Spleen (tissue), 11 donors: Measurements from ENCODE around the gene PMF1. TPM values are rescaled to one million over a fixed set of nuclear protein-coding genes. Genes with fewer than 3 reads are reported as not detected.

ENCODE experiments used
- DNase-seq: peaks from one replicate; pipeline ENCODE4 v3.0.0-alpha.2; 2020
- H3K27ac ChIP-seq, 8 donors: fragments of 200-600 bp; sonication (generic) in 7 of 8; 1 replicate in 4 of 8; 2 replicates in 4 of 8; pipeline versions ENCODE4 v1.5.0 to v1.8.0; 2016 to 2021; ENCODE audit warnings: inconsistent platforms in 4 of 8, mild to moderate bottlenecking in 4 of 8, moderate library complexity in 1 of 8
- H3K27me3 ChIP-seq, 7 donors: fragments of 200-600 bp; sonication (generic) in 6 of 7; replicated peaks in 1 of 7; 1 replicate in 4 of 7; 2 replicates in 3 of 7; pipeline versions ENCODE4 v1.5.0 to v1.8.0; 2016 to 2021; ENCODE audit warnings: inconsistent platforms in 3 of 7, mild to moderate bottlenecking in 1 of 7
- H3K36me3 ChIP-seq, 6 donors: fragments of 200-600 bp; sonication (generic) in 5 of 6; 1 replicate in 4 of 6; 2 replicates in 2 of 6; pipeline versions ENCODE4 v1.5.0 to v1.8.0; 2016 to 2021; ENCODE audit warnings: inconsistent platforms in 2 of 6
- H3K4me1 ChIP-seq, 6 donors: fragments of 200-600 bp; sonication (generic) in 5 of 6; 1 replicate in 3 of 6; 2 replicates in 3 of 6; pipeline versions ENCODE4 v1.5.0 to v1.8.0; 2016 to 2021; ENCODE audit warnings: inconsistent platforms in 3 of 6
- H3K4me3 ChIP-seq, 8 donors: fragments of 200-600 bp; sonication (generic) in 7 of 8; 1 replicate in 4 of 8; 2 replicates in 4 of 8; pipeline versions ENCODE4 v1.5.0 to v1.8.0; 2016 to 2021; ENCODE audit warnings: inconsistent platforms in 4 of 8, mild to moderate bottlenecking in 4 of 8, moderate library complexity in 2 of 8
- H3K9me3 ChIP-seq, 8 donors: fragments of 200-600 bp; sonication (generic) in 7 of 8; 1 replicate in 4 of 8; 2 replicates in 4 of 8; pipeline versions ENCODE4 v1.5.0 to v1.8.0; 2016 to 2021; ENCODE audit warnings: inconsistent platforms in 4 of 8
- CTCF ChIP-seq, 11 experiments: fragments of 200-600 bp in 7 of 11; fragments of 450-650 bp in 4 of 11; sonication (generic) in 4 of 11; IDR thresholded peaks in 8 of 11; conservative IDR thresholded peaks in 3 of 11; 1 replicate in 7 of 11; 2 replicates in 4 of 11; pipeline versions ENCODE4 v1.4.0 to v1.8.0; 2016 to 2021; ENCODE audit warnings: antibody characterized with exemption in 11 of 11, inconsistent platforms in 4 of 11, mild to moderate bottlenecking in 1 of 11
- POLR2A ChIP-seq, 3 donors: fragments of 450-650 bp; IDR thresholded peaks; one replicate each; pipeline ENCODE4 v1.5.1; 2017; ENCODE audit warnings: antibody characterized with exemption in 3 of 3, mild to moderate bottlenecking in 1 of 3
- POLR2AphosphoS5 ChIP-seq, 3 donors: sonication (generic); formaldehyde crosslinking; IDR thresholded peaks; one replicate each; pipeline ENCODE4 v1.5.1; 2017; ENCODE audit warnings: antibody characterized with exemption in 3 of 3
- WGBS, 5 donors: extraction: QIAGEN DNeasy Blood & Tissue Kit in 3 of 5; methylation state at CpG; one replicate each; pipeline versions ENCODE4 v1.1.5 to v1.1.7; 2013 to 2018; 5-methylcytosine and 5-hydroxymethylcytosine counted together
- intact Hi-C: fragments of 100-400 bp; cut with DNase I; formaldehyde crosslinking; loops from one replicate; pipeline ENCODE4 v1.15.0; 2023; ENCODE audit warnings: low total_unique reads
- polyA plus RNA-seq, 3 donors: library from polyadenylated mRNA; stranded (reverse); fragments of 200-250 nt; gene quantifications; one replicate each; pipeline ENCODE4 v1.2.1, GENCODE V29; 2013
- total RNA-seq, 7 donors: library from RNA; depleted of rRNA in 3 of 7; stranded (reverse); fragments of >200 nt in 3 of 7; fragmentation: NEBNext Ultra II Directional in 4 of 7; extraction: Animal tissue kit (Norgen Biotek cat#: 25700) in 4 of 7; gene quantifications; one replicate each; pipeline versions ENCODE4 v1.1.0 to v1.2.1, GENCODE V29; 2016 to 2021
- donor health status: healthy with polysubstance abuse.
- donor health status: DM: no; HTN: no; CAD: no; lungs with moderate emphysema.
- donor health status: DM: no; HTN: no; CAD: no.
- donor health status: Bipolar disorder and iron deficiency.
- donor health status: healthy.
- donor health status: DM: no; HTN: no; CAD: no.
- donor health status: DM: yes; HTN: yes; CAD: no.

PMF1 gene
- total and polyA plus RNA-seq, 10 donors = 43.8 to 97.6 (median 60.4) TPM

GRCh38 chr1:156270314-156270713 is 57.5 kb downstream of the PMF1 start:
- no peak overlapping the region for H3K27ac ChIP-seq
- no peaks in the 10 kb centered on the region for H3K4me1 ChIP-seq
- no peak for TF ChIP-seq POLR2A (IDR thresholded peaks at IDR 0.05)
- TF ChIP-seq CTCF (IDR thresholded peaks at IDR 0.05 in 8 of 11, conservative IDR thresholded peaks at IDR 0.05 in 3 of 11) = no peak
- TF ChIP-seq POLR2AphosphoS5 (IDR thresholded peaks at IDR 0.05) = no peak
- H3K36me3 ChIP-seq = peaks cover 2 to 100% (median 99%) of the 10 kb centered on the region in 6 donors
- no peaks in the 10 kb centered on the region for H3K9me3 ChIP-seq
- WGBS, 5 donors = 94 to 100% (median 97%) methylated on average over 3 of the region's 3 CpGs
- DNase-seq = no peak
- H3K4me3 ChIP-seq = no peak overlapping the region
- intact Hi-C loops = no loop called here
- no peaks in the 10 kb centered on the region for H3K27me3 ChIP-seq

GRCh38 chr1:156276532-156276931 is 63.7 kb downstream of the PMF1 start:
- intact Hi-C loops = no loop called here
- H3K4me1 ChIP-seq = peaks cover 6 to 46% (median 19%) of the 10 kb centered on the region in 6 donors
- DNase-seq = no peak
- peak overlapping the region in 6 of 8 donors; percentile 15 to 87 (median 70) for H3K27ac ChIP-seq
- TF ChIP-seq POLR2AphosphoS5 (IDR thresholded peaks at IDR 0.05) (no peak), POLR2A (IDR thresholded peaks at IDR 0.05) (no peak), CTCF (IDR thresholded peaks at IDR 0.05 in 8 of 11, conservative IDR thresholded peaks at IDR 0.05 in 3 of 11) (no peak)
- H3K27me3 ChIP-seq = no peaks in the 10 kb centered on the region
- H3K9me3 ChIP-seq = no peaks in the 10 kb centered on the region
- H3K36me3 ChIP-seq = peaks cover 2 to 88% (median 75%) of the 10 kb centered on the region in 6 donors
- peak overlapping the region in 1 of 8 donors; percentile 15 for H3K4me3 ChIP-seq

GRCh38 chr1:156276966-156277381 is 64.2 kb downstream of the PMF1 start:
- intact Hi-C loops = no loop called here
- Histone ChIP-seq H3K9me3 (no peaks in the 10 kb centered on the region), H3K4me3 (peak overlapping the region in 1 of 8 donors; percentile 15), H3K27ac (peak overlapping the region in 6 of 8 donors; percentile 15 to 87 (median 70)), H3K36me3 (peaks cover 2 to 84% (median 70%) of the 10 kb centered on the region in 6 donors), H3K4me1 (peaks cover 9 to 50% (median 24%) of the 10 kb centered on the region in 6 donors), H3K27me3 (no peaks in the 10 kb centered on the region)
- TF ChIP-seq CTCF (IDR thresholded peaks at IDR 0.05 in 8 of 11, conservative IDR thresholded peaks at IDR 0.05 in 3 of 11) (no peak), POLR2AphosphoS5 (IDR thresholded peaks at IDR 0.05) (no peak), POLR2A (IDR thresholded peaks at IDR 0.05) (no peak)
- DNase-seq = no peak
- 39 to 86% (median 56%) methylated on average over 6 of the region's 6 CpGs for WGBS, 5 donors

- Histone ChIP-seq H3K36me3 (peaks cover 0 to 55% (median 42%) of the 10 kb centered on the region in 6 donors), H3K27ac (no peak overlapping the region), H3K4me1 (peaks cover 14 to 72% (median 43%) of the 10 kb centered on the region in 6 donors), H3K9me3 (no peaks in the 10 kb centered on the region), H3K27me3 (no peaks in the 10 kb centered on the region), H3K4me3 (no peak overlapping the region)
- 86 to 93% (median 88%) methylated on average over 3 of the region's 3 CpGs for WGBS, 5 donors
- TF ChIP-seq POLR2A (IDR thresholded peaks at IDR 0.05) = no peak
- no peak for TF ChIP-seq CTCF (IDR thresholded peaks at IDR 0.05 in 8 of 11, conservative IDR thresholded peaks at IDR 0.05 in 3 of 11)
- no peak for TF ChIP-seq POLR2AphosphoS5 (IDR thresholded peaks at IDR 0.05)
- intact Hi-C loops = no loop called here
- DNase-seq = no peak
These were observed 67.0 kb downstream of the PMF1 start for GRCh38 chr1:156279837-156280236.
